Activated CD8-positive, alpha-beta T cell treated with anti-CD3 and anti-CD28 coated beads, Interleukin-2, amount 10 ng/mL, durations not matched to agents 7 days and 5 days (primary cell): Measurements from ENCODE around the gene PIP4K2A. TPM values are rescaled to one million over a fixed set of nuclear protein-coding genes. Genes with fewer than 3 reads are reported as not detected.
"Not testable (repeated sequence)": the region's sequence is repeated elsewhere in the genome, so short reads cannot be mapped to it uniquely, and the experiment has no call there.

Source experiments
- ATAC-seq: fragments of 150-1000 bp; cut with Tn5 transposase; one replicate; pipeline ENCODE4 v1.10.0; 2021; ENCODE audit warnings: moderate library complexity
- CTCF ChIA-PET: fragments of 350-600 bp; sonication (Branson Sonifier 250); formaldehyde crosslinking; loops from one replicate; lab custom pipeline; 2021; ENCODE audit warnings: antibody characterized with exemption; lab: Charles Lee
- POLR2A ChIA-PET: fragments of 350-600 bp; sonication (Branson Sonifier 250); formaldehyde crosslinking; loops from one replicate; lab custom pipeline; 2021; ENCODE audit warnings: antibody characterized with exemption; lab: Charles Lee
- DNase-seq: peaks from one replicate; pipeline ENCODE4 v3.0.0-alpha.2; 2020
- H3K27ac Mint-ChIP-seq: one replicate; pipeline ENCODE4 v1.8.0; 2021; ENCODE audit warnings: mild to moderate bottlenecking, mixed read lengths
- H3K27me3 Mint-ChIP-seq: one replicate; pipeline ENCODE4 v1.8.0; 2021; ENCODE audit warnings: low read depth, mixed read lengths
- H3K36me3 Mint-ChIP-seq: one replicate; pipeline ENCODE4 v1.8.0; 2021; ENCODE audit warnings: low read depth, mixed read lengths
- H3K4me1 Mint-ChIP-seq: one replicate; pipeline ENCODE4 v1.8.0; 2021; ENCODE audit warnings: low read depth, mixed read lengths
- H3K4me3 Mint-ChIP-seq: one replicate; pipeline ENCODE4 v1.8.0; 2021; ENCODE audit warnings: mild to moderate bottlenecking, mixed read lengths
- H3K9me3 Mint-ChIP-seq: one replicate; pipeline ENCODE4 v1.8.0; 2022; ENCODE audit warnings: mixed read lengths; ENCODE audit not compliant: insufficient read depth
- total RNA-seq, 2 experiments: library from RNA; stranded (reverse); gene quantifications; one replicate each; pipeline ENCODE4 v1.2.3, GENCODE V29; 2021

PIP4K2A gene
- total RNA-seq, 2 experiments from 2014 or later = 154 to 164 TPM

DNA sequence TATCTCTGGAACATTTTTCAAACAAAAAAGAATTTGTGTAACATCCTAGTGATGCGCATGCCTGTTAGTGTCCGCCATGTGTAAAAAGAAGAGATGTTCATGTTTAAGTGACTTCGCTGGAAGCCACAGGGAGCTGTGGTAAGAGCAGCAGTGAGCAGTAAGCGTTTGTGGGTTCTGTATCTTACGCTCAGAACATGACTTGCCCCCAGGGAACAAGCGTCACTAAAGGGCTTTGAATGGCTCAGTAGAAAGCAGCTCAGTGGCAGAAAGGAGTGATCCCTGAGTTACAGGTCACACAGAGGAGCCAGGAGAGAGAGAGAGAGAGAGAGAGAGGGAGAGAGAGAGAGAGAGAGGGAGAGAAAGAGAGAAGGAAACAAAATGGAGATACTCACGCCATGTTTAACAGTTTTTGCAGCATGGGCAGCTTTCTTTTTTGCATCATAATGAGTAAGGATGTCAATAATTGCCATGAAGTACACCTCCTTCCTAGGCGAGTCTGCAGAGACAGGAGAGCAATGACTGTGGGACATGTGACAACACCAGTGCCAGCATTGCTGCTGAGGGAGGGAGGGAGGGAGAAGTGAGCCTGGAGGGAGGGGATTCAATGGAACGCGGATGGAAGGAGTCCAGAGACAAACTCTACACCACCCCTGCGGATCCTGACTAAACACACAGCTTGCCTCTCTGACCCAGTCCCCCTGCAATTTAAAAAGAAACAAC is 174.6 kb downstream of the PIP4K2A start:
- ATAC-seq (no peak), DNase-seq (no peak)
- Mint-ChIP-seq H3K27me3 (no peaks in the 10 kb centered on the region), H3K9me3 (no peaks in the 10 kb centered on the region), H3K27ac (no peak overlapping the region), H3K4me3 (no peak overlapping the region), H3K4me1 (peaks cover 4% of the 10 kb centered on the region), H3K36me3 (peaks cover 72% of the 10 kb centered on the region)
- CTCF ChIA-PET = interaction anchor here (1.8 kb wide), 1 partner anchor 8 kb away, joined by 6 read pairs; no protein-coding TSS in a partner anchor
- POLR2A ChIA-PET = no interaction called here

DNA sequence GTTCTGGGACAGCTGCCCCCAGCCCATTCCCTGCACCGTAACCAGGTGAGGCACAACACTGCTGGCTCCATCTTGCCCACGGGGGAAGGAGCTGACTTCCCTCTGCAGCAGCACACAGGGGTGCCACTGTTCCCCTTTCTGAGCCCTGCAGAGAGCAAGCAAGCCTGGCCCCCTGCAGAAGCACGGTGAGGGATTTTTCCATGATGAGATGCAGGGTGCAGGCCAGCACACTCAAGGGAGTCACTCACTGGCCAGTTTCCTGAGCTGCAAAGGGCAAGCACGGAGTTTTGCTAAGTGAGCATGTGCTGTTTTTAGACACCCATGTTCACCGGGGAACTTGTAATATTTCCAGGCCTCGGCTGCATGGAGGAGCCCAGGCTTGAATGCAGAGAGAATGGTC is 176.6 kb downstream of the PIP4K2A start:
- no peak for DNase-seq
- ATAC-seq = no peak
- no peaks in the 10 kb centered on the region for H3K9me3 Mint-ChIP-seq
- POLR2A ChIA-PET = no interaction called here
- no peaks in the 10 kb centered on the region for H3K27me3 Mint-ChIP-seq
- CTCF ChIA-PET = interaction anchor here (1.1 to 1.8 kb wide), 2 partner anchors 10 to 451 kb away, joined by 3 to 6 read pairs; no protein-coding TSS in a partner anchor
- peaks cover 76% of the 10 kb centered on the region for H3K36me3 Mint-ChIP-seq
- no peaks in the 10 kb centered on the region for H3K4me1 Mint-ChIP-seq
- H3K27ac Mint-ChIP-seq = no peak overlapping the region
- H3K4me3 Mint-ChIP-seq = no peak overlapping the region

DNA sequence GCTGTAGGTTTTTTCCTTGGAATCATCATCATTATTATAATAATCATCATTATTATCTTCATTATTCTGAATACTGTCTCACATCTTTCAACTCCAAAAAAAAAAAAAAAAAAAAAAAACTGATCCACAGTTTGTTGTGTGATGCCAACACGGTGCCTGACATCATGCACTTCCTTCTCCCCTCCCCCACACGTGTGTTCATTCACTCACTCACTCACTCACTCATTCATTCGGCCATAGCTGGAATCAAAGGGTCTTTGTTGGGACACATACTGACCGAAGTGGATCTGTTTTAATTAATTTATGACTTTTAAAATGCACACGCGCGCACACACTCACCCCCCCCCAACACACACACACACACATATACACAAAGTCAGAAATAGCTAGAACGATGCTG is 177.8 kb downstream of the PIP4K2A start:
- Mint-ChIP-seq H3K27me3 (no peaks in the 10 kb centered on the region), H3K4me1 (no peaks in the 10 kb centered on the region), H3K36me3 (peaks cover 72% of the 10 kb centered on the region), H3K27ac (no peak overlapping the region), H3K4me3 (no peak overlapping the region), H3K9me3 (no peaks in the 10 kb centered on the region)
- CTCF ChIA-PET = no interaction called here
- ATAC-seq = no peak
- POLR2A ChIA-PET = no interaction called here
- no peak for DNase-seq

DNA sequence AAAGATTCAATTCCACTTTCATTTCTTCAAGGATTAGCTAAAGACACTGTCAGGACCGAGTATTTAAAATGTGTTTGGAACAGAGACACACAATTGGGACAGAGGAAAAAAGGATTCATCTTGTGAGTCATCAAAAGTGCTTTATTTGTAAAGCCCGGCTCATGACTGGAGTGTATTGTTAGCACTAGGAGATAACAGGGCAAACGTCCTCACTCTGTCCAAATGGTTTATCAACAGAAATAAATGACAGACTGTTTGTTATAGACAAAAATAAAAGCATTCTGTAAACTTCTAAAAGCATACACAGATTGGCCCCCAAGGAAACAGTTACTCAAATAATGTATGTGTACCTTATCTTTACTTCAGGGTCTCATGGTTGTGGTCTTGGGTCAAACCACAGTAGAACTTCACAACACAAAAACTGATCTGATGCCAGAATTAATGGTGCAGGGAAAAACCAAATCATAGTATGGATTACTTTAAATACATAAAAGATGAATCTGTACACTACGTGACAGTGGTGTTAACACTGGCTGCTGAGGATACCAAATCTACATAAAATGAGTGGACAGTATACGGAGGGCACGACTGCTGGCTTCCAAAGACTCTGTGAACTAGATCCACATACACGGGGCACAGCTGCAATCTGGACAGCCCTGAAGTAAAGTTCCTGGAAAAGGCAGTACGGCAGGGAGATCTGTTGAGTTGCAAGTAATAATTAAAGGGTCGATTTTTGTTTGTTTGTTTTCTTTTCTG is 179.4 kb downstream of the PIP4K2A start:
- POLR2A ChIA-PET = no interaction called here
- H3K4me1 Mint-ChIP-seq = no peaks in the 10 kb centered on the region
- CTCF ChIA-PET = no interaction called here
- no peak for DNase-seq
- no peaks in the 10 kb centered on the region for H3K27me3 Mint-ChIP-seq
- ATAC-seq = no peak
- no peak overlapping the region for H3K4me3 Mint-ChIP-seq
- no peak overlapping the region for H3K27ac Mint-ChIP-seq
- no peaks in the 10 kb centered on the region for H3K9me3 Mint-ChIP-seq
- H3K36me3 Mint-ChIP-seq = peaks cover 61% of the 10 kb centered on the region

DNA sequence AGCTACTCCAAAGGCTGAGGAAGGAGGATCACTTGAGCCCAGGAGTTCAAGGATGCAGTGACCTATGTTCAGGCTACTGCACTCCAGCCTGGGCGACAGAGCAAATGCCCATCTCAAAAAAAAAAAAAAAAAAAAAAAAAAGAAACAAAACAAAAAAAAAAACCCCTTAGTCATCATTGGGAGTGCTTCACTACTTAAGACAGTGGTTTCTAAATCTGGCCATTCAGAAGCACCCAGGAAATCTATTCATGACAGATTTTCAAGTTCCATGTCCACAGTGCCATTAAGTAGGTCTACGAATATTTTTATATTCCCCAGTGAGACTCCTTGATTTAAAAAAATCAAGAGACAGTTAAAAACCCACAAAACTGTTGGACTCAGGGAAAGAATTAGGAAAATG is 182.9 kb downstream of the PIP4K2A start:
- ChIA-PET POLR2A (no interaction called here), CTCF (no interaction called here)
- Mint-ChIP-seq H3K4me1 (no peaks in the 10 kb centered on the region), H3K36me3 (peaks cover 38% of the 10 kb centered on the region), H3K27me3 (peaks cover 9% of the 10 kb centered on the region), H3K9me3 (peaks cover 4% of the 10 kb centered on the region), H3K27ac (no peak overlapping the region), H3K4me3 (no peak overlapping the region)
- ATAC-seq = no peak
- no peak for DNase-seq

DNA sequence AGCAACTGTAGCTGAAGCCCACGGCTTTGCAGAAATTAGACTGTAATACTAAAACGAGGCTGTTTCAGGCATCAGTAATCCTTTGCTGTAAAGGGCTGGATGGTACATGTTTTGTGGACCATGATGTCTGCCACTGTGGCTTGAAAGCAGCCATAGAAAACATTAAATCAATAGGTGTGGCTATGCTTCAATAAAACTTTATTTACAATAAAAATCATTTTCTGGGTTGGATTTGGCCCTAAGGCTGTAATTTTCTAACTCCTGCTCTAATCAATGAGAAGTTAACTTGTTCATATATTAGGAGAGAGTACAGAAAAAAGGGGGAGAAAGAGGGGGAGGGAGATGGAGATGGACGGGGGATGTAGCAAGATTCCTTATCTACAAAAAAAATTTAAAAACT is 183.4 kb downstream of the PIP4K2A start:
- H3K36me3 Mint-ChIP-seq = peaks cover 34% of the 10 kb centered on the region
- no peak overlapping the region for H3K27ac Mint-ChIP-seq
- no peaks in the 10 kb centered on the region for H3K4me1 Mint-ChIP-seq
- H3K4me3 Mint-ChIP-seq = no peak overlapping the region
- POLR2A ChIA-PET = no interaction called here
- ATAC-seq (no peak), DNase-seq (no peak)
- CTCF ChIA-PET = interaction anchor here (1.0 kb wide), 1 partner anchor 391 kb away, joined by 3 read pairs; no protein-coding TSS in a partner anchor
- peaks cover 4% of the 10 kb centered on the region for H3K9me3 Mint-ChIP-seq
- H3K27me3 Mint-ChIP-seq = peaks cover 12% of the 10 kb centered on the region

DNA sequence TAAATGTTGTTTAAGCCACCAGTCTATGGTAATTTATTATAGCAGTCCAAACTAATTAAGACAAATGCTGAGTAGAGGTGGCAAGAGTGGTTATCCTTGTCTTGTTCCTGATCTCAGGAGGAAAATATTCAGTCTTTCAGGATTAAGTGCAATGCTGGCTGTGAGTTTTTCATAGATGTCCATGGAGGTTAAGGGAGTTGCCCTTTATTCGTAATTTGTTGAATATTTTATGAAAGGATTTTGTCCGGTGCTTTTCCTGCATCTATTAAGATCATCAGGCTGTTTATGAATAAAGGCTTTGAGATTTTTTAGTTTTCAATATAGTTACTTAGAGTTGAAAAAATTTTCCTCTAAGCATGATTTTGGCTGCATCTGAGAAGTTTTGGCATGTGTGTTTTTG is 186.9 kb downstream of the PIP4K2A start:
- CTCF ChIA-PET = no interaction called here
- Mint-ChIP-seq H3K4me3 (no peak overlapping the region), H3K9me3 (peaks cover 24% of the 10 kb centered on the region), H3K4me1 (no peaks in the 10 kb centered on the region), H3K36me3 (peaks cover 10% of the 10 kb centered on the region), H3K27ac (no peak overlapping the region), H3K27me3 (peaks cover 34% of the 10 kb centered on the region)
- no peak for DNase-seq
- POLR2A ChIA-PET = no interaction called here
- no peak for ATAC-seq

DNA sequence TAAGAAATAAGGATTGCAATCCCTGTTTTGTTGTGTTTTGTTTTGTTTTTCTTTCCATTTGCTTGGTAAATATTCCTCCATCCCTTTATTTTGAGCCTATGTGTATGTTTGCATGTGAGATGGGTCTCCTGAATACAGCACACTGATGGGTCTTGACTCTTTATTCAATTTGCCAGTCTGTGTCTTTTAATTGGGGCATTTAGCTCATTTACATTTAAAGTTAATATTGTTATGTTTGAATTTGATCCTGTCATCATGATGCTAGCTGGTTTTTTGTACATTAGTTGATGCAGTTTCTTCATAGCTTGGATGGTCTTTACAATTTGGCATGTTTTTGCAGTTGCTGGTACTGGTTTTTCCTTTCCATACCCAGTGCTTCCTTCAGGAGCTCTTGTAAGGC is 190.0 kb downstream of the PIP4K2A start:
- H3K4me3 Mint-ChIP-seq, POLR2A ChIA-PET, DNase-seq, H3K27ac Mint-ChIP-seq, H3K36me3 Mint-ChIP-seq, ATAC-seq, H3K4me1 Mint-ChIP-seq, CTCF ChIA-PET: not testable (repeated sequence)
- Mint-ChIP-seq H3K27me3 (peaks cover 54% of the 10 kb centered on the region), H3K9me3 (peaks cover 25% of the 10 kb centered on the region)

DNA sequence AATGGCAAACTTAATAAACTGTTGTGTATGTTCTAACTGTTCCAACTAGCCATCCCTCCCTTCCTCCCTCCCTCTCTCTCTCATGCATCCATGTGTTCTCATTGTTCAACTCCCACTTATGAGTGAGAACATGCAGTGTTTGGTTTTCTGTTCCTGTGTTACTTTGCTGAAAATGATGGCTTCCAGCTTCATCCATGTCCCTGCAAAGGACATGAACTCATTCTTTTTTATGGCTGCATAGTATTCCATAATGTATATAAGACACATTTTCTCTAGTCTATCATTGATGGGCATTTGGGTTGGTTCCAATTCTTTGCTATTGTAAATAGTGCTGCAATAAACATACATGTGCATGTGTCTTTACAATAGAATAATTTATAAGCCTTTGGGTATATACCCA is 193.7 kb downstream of the PIP4K2A start:
- CTCF ChIA-PET, ATAC-seq, H3K4me1 Mint-ChIP-seq, H3K4me3 Mint-ChIP-seq, DNase-seq, H3K27ac Mint-ChIP-seq, POLR2A ChIA-PET, H3K36me3 Mint-ChIP-seq: not testable (repeated sequence)
- H3K27me3 Mint-ChIP-seq = peaks cover 54% of the 10 kb centered on the region
- peaks cover 25% of the 10 kb centered on the region for H3K9me3 Mint-ChIP-seq

DNA sequence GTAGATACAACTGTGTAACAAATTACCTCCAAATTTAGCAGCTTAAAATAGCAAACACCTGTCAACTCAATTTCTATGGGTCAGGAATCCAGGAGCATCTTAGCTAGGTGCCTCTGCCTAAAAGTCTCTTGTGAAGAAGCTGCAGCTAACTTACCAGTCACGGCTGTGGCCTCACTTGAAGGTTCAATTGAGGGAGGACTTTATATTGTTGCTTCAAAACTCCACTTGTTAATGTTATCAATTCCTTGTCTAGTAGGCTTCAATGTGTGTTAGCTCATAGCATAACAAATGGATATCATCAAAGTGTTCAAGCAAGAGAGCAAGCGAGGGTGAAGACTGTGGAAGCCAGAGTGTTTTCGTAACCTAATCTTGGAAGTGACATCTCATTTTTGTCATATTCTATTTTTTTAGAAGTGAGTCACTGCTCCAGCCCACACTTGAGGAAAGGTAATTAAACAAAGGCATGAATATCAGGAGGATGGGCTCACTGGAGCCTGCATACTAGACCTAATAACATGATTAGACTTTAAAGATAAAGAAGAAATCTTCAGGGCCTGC is 196.1 kb downstream of the PIP4K2A start:
- Mint-ChIP-seq H3K9me3 (peaks cover 9% of the 10 kb centered on the region), H3K27ac (no peak overlapping the region), H3K36me3 (no peaks in the 10 kb centered on the region), H3K4me3 (no peak overlapping the region), H3K27me3 (peaks cover 43% of the 10 kb centered on the region), H3K4me1 (no peaks in the 10 kb centered on the region)
- DNase-seq (no peak), ATAC-seq (no peak)
- ChIA-PET POLR2A (no interaction called here), CTCF (no interaction called here)

DNA sequence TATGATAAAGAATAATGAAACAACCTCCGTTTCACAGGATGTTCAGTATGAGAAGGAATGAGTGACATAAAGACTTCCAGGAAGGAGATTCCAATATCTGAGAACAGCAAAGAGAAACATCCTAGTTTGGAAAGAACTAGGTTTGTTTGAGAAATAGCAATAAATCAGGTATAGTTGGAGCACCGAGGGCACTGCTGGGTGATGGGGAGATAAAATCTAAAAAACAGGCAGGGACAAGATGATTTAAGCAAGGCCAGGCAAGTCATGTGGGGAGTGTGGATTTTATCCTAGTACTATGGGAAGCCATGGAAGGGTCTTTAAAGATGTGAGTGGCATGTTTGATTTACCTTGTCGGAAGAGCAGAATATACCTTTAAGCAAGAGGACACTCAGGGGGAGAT is 199.4 kb downstream of the PIP4K2A start:
- H3K27ac Mint-ChIP-seq = no peak overlapping the region
- no peaks in the 10 kb centered on the region for H3K4me1 Mint-ChIP-seq
- POLR2A ChIA-PET = no interaction called here
- no peaks in the 10 kb centered on the region for H3K36me3 Mint-ChIP-seq
- H3K4me3 Mint-ChIP-seq = no peak overlapping the region
- H3K27me3 Mint-ChIP-seq = peaks cover 45% of the 10 kb centered on the region
- CTCF ChIA-PET = no interaction called here
- ATAC-seq (no peak), DNase-seq (no peak)
- H3K9me3 Mint-ChIP-seq = no peaks in the 10 kb centered on the region

DNA sequence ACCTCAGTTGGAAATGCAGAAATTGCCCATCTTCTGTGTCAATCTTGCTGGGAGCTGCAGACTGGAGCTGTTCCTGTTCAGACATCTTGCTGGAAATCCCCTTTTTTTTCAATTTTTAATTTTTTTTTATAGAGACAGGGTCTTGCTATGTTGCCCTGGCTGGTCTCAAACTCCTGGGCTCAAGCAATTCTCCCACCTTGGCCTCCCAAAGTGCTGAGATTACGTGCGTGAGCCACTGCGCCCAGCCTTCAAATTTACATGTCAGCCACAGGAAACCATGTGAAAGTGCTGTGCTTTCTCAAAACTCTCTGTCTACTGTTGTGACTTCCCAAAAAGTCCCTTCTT is 200.0 kb downstream of the PIP4K2A start:
- H3K9me3 Mint-ChIP-seq, ATAC-seq, H3K27ac Mint-ChIP-seq, DNase-seq, CTCF ChIA-PET, H3K36me3 Mint-ChIP-seq, H3K4me1 Mint-ChIP-seq, H3K4me3 Mint-ChIP-seq, POLR2A ChIA-PET: not testable (repeated sequence)
- H3K27me3 Mint-ChIP-seq = peaks cover 45% of the 10 kb centered on the region
